HEK293 (cell line): ENCODE data around the gene PIK3C2A.

Experiments
- CTCF ChIA-PET: fragments of 350-600 bp; formaldehyde crosslinking; extraction: SDS; loops from one replicate; lab custom pipeline; 2021; ENCODE audit warnings: antibody characterized with exemption; lab: Yijun Ruan, JAX
- POLR2A ChIA-PET: fragments of 300-600 bp; formaldehyde crosslinking; extraction: SDS; loops from one replicate; lab custom pipeline; 2020; ENCODE audit warnings: antibody characterized with exemption, inconsistent platforms; lab: Yijun Ruan, JAX
- H3K27ac ChIP-seq: fragments of 200-500 bp; sonication (Bioruptor generic); 2 replicates; pipeline ENCODE4 v1.5.1; 2014; ENCODE audit warnings: low read depth, low read length, control low read depth, inconsistent platforms; ENCODE audit errors: extremely low read depth
- H3K36me3 ChIP-seq, 2 experiments: fragments of 200-500 bp in 1 of 2; sonication (Bioruptor generic) in 1 of 2; 1 replicate in 1 of 2; 2 replicates in 1 of 2; pipeline ENCODE4 v1.5.1; 2014 to 2017; ENCODE audit warnings: inconsistent platforms in 2 of 2, low read length in 2 of 2; ENCODE audit not compliant: control insufficient read depth in 2 of 2, insufficient read depth in 1 of 2
- H3K4me1 ChIP-seq: fragments of 200-500 bp; sonication (Bioruptor generic); 2 replicates; pipeline ENCODE4 v1.5.1; 2014; ENCODE audit warnings: mild to moderate bottlenecking, low read length, inconsistent platforms; ENCODE audit not compliant: control insufficient read depth, insufficient read depth
- H3K4me3 ChIP-seq: 2 replicates; pipeline ENCODE4 v1.5.1; 2011; ENCODE audit warnings: low read depth, mild to moderate bottlenecking, control low read depth, low read length, moderate library complexity
- H3K9me3 ChIP-seq: fragments of 200-500 bp; sonication (Bioruptor generic); 2 replicates; pipeline ENCODE4 v1.5.1; 2014; ENCODE audit warnings: low read depth, low read length, inconsistent platforms; ENCODE audit not compliant: control insufficient read depth, insufficient read depth
- GFI1B ChIP-seq: fragments of 450-650 bp; formaldehyde crosslinking; IDR thresholded peaks from 2 replicates; pipeline ENCODE4 v1.5.1; 2016; ENCODE audit warnings: missing biosample characterization, missing genetic modification characterization
- KLF10 ChIP-seq: fragments of 450-650 bp; IDR thresholded peaks from 2 replicates; pipeline ENCODE4 v1.5.1; 2018; ENCODE audit warnings: missing biosample characterization, mild to moderate bottlenecking, missing genetic modification characterization
- KLF16 ChIP-seq: fragments of 450-650 bp; formaldehyde crosslinking; IDR thresholded peaks from 2 replicates; pipeline ENCODE4 v1.5.1; 2017; ENCODE audit warnings: missing biosample characterization, missing genetic modification characterization
- KLF8 ChIP-seq: fragments of 450-650 bp; formaldehyde crosslinking; IDR thresholded peaks from 2 replicates; pipeline ENCODE4 v1.5.1; 2016; ENCODE audit warnings: missing biosample characterization, missing genetic modification characterization
- MYNN ChIP-seq: fragments of 450-650 bp; formaldehyde crosslinking; IDR thresholded peaks from 2 replicates; pipeline ENCODE4 v1.5.1; 2016; ENCODE audit warnings: missing biosample characterization, missing genetic modification characterization, borderline replicate concordance
- SETDB1 ChIP-seq: IDR thresholded peaks from one replicate; pipeline ENCODE4 v1.6.1; 2017; ENCODE audit warnings: mild to moderate bottlenecking, low read length, moderate library complexity, mixed read lengths; ENCODE audit not compliant: insufficient read length
- YY1 ChIP-seq: fragments of 450-650 bp; formaldehyde crosslinking; IDR thresholded peaks from 2 replicates; pipeline ENCODE4 v1.5.1; 2018; ENCODE audit warnings: missing biosample characterization, missing genetic modification characterization
- ZNF146 ChIP-seq: fragments of 450-650 bp; formaldehyde crosslinking; IDR thresholded peaks from 2 replicates; pipeline ENCODE4 v1.5.1; 2016; ENCODE audit warnings: missing biosample characterization, missing genetic modification characterization
- ZNF155 ChIP-seq: fragments of 450-650 bp; formaldehyde crosslinking; IDR thresholded peaks from 2 replicates; pipeline ENCODE4 v1.5.1; 2016; ENCODE audit warnings: missing biosample characterization, missing genetic modification characterization
- ZNF157 ChIP-seq: fragments of 450-650 bp; formaldehyde crosslinking; IDR thresholded peaks from 2 replicates; pipeline ENCODE4 v1.5.1; 2016; ENCODE audit warnings: missing biosample characterization, missing genetic modification characterization
- ZNF274 ChIP-seq, 2 experiments: fragments of 200-500 bp in 1 of 2; fragments of 450-650 bp in 1 of 2; sonication (Bioruptor generic) in 1 of 2; formaldehyde crosslinking in 1 of 2; IDR thresholded peaks; 2 replicates each; pipeline versions ENCODE4 v1.5.1 to v1.6.1; 2014 to 2016; ENCODE audit warnings: borderline replicate concordance in 1 of 2, inconsistent platforms in 1 of 2, low read length in 1 of 2, missing biosample characterization in 1 of 2, missing genetic modification characterization in 1 of 2
- ZNF37A ChIP-seq: fragments of 450-650 bp; IDR thresholded peaks from 2 replicates; pipeline ENCODE4 v1.5.1; 2018; ENCODE audit warnings: missing biosample characterization, missing genetic modification characterization
- ZNF404 ChIP-seq: fragments of 450-650 bp; formaldehyde crosslinking; IDR thresholded peaks from 2 replicates; pipeline ENCODE4 v1.5.1; 2017; ENCODE audit warnings: missing biosample characterization, missing genetic modification characterization
- ZNF473 ChIP-seq: fragments of 450-650 bp; formaldehyde crosslinking; IDR thresholded peaks from 2 replicates; pipeline ENCODE4 v1.5.1; 2017; ENCODE audit warnings: missing biosample characterization, missing genetic modification characterization
- ZNF514 ChIP-seq: fragments of 450-650 bp; formaldehyde crosslinking; IDR thresholded peaks from 2 replicates; pipeline ENCODE4 v1.5.1; 2016; ENCODE audit warnings: missing biosample characterization, missing genetic modification characterization
- ZNF580 ChIP-seq: fragments of 450-650 bp; formaldehyde crosslinking; IDR thresholded peaks from 2 replicates; pipeline ENCODE4 v1.5.1; 2016; ENCODE audit warnings: missing biosample characterization, missing genetic modification characterization
- ZNF707 ChIP-seq: fragments of 450-650 bp; formaldehyde crosslinking; IDR thresholded peaks from 2 replicates; pipeline ENCODE4 v1.5.1; 2016; ENCODE audit warnings: missing biosample characterization, missing genetic modification characterization
- ZNF747 ChIP-seq: fragments of 450-650 bp; formaldehyde crosslinking; IDR thresholded peaks from 2 replicates; pipeline ENCODE4 v1.5.1; 2016; ENCODE audit warnings: missing biosample characterization, missing genetic modification characterization
- ZSCAN4 ChIP-seq: fragments of 450-650 bp; formaldehyde crosslinking; IDR thresholded peaks from 2 replicates; pipeline ENCODE4 v1.5.1; 2017; ENCODE audit warnings: missing biosample characterization, missing genetic modification characterization
- TF ChIP-seq, protein P1 (sequence below): fragments of 450-650 bp; formaldehyde crosslinking; IDR thresholded peaks from 2 replicates; pipeline ENCODE4 v1.5.1; 2016; ENCODE audit warnings: missing biosample characterization, missing genetic modification characterization
- TF ChIP-seq, protein P2 (sequence below): fragments of 450-650 bp; formaldehyde crosslinking; IDR thresholded peaks from 2 replicates; pipeline ENCODE4 v1.5.1; 2016; ENCODE audit warnings: missing biosample characterization, missing genetic modification characterization

Gene PIK3C2A

GRCh38 chr11:17219016-17219415 lies 11.2 kb upstream of the PIK3C2A start:
- Histone ChIP-seq H3K27ac (no peak overlapping the region), H3K4me3 (no peak overlapping the region), H3K9me3 (no peaks in the 10 kb centered on the region)
- POLR2A ChIA-PET, result no interaction called here
- no peak for TF ChIP-seq ZSCAN4 (tag by site-specific recombination)
- TF ChIP-seq ZNF514 (tag by site-specific recombination), result no peak
- TF ChIP-seq MYNN (tag by site-specific recombination), result no peak
- TF ChIP-seq SETDB1, result no peak
- TF ChIP-seq, all 188 proteins: peak for 0
- CTCF ChIA-PET, result interaction anchor here (1.3 to 3.1 kb wide), 4 partner anchors 11 to 309 kb away, joined by 4 to 13 read pairs (median 8); no protein-coding TSS in a partner anchor
- Histone ChIP-seq H3K4me1 (no peaks in the 10 kb centered on the region), H3K36me3 (no peaks in the 10 kb centered on the region)

- Histone ChIP-seq H3K4me1 (no peaks in the 10 kb centered on the region), H3K4me3 (no peak overlapping the region), H3K36me3 (no peaks in the 10 kb centered on the region), H3K9me3 (no peaks in the 10 kb centered on the region), H3K27ac (no peak overlapping the region)
- CTCF ChIA-PET, result interaction anchor here (1.3 to 2.8 kb wide), 3 partner anchors 12 to 310 kb away, joined by 4 to 13 read pairs (median 4); no protein-coding TSS in a partner anchor
- TF ChIP-seq KLF8 (tag by site-specific recombination), result no peak
- TF ChIP-seq ZNF747, result no peak
- POLR2A ChIA-PET, result no interaction called here
Measured at GRCh38 chr11:17218403-17218802, 10.6 kb upstream of the PIK3C2A start.

GRCh38 chr11:17217401-17217800 lies 9.6 kb upstream of the PIK3C2A start:
- H3K9me3 ChIP-seq, result no peaks in the 10 kb centered on the region
- H3K4me3 ChIP-seq, result no peak overlapping the region
- no peak overlapping the region for H3K27ac ChIP-seq
- no peaks in the 10 kb centered on the region for H3K36me3 ChIP-seq
- ChIA-PET CTCF (interaction anchor here (0.6 to 2.8 kb wide), 3 partner anchors 13 to 288 kb away, joined by 3 to 13 read pairs (median 3); no protein-coding TSS in a partner anchor), POLR2A (interaction anchor here (1.0 kb wide), 1 partner anchor 9 kb away, joined by 5 read pairs; the partner anchor contains the start of gene PIK3C2A)
- no peak for TF ChIP-seq KLF10
- TF ChIP-seq, protein P1, sequence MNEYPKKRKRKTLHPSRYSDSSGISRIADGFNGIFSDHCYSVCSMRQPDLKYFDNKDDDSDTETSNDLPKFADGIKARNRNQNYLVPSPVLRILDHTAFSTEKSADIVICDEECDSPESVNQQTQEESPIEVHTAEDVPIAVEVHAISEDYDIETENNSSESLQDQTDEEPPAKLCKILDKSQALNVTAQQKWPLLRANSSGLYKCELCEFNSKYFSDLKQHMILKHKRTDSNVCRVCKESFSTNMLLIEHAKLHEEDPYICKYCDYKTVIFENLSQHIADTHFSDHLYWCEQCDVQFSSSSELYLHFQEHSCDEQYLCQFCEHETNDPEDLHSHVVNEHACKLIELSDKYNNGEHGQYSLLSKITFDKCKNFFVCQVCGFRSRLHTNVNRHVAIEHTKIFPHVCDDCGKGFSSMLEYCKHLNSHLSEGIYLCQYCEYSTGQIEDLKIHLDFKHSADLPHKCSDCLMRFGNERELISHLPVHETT (tag by site-specific recombination), result no peak
- no peaks in the 10 kb centered on the region for H3K4me1 ChIP-seq

- Histone ChIP-seq H3K27ac (no peak overlapping the region), H3K4me1 (peaks cover under 1% of the 10 kb centered on the region; the same call in 1 of the 2 replicates), H3K4me3 (no peak overlapping the region), H3K36me3 (no peaks in the 10 kb centered on the region), H3K9me3 (no peaks in the 10 kb centered on the region)
- POLR2A ChIA-PET, result no interaction called here
- CTCF ChIA-PET, result no interaction called here
- peak; percentile 41; the same call in 1 of the 2 replicates for TF ChIP-seq ZNF580
- peak; percentile 89 for TF ChIP-seq ZNF146 (tag by site-specific recombination)
- no peak for TF ChIP-seq ZNF155 (tag by site-specific recombination)
Measured at GRCh38 chr11:17214338-17214737, 6.6 kb upstream of the PIK3C2A start.

- Histone ChIP-seq H3K9me3 (no peaks in the 10 kb centered on the region), H3K4me3 (no peak overlapping the region), H3K4me1 (peaks cover 4% of the 10 kb centered on the region; the same call in 1 of the 2 replicates), H3K36me3 (no peaks in the 10 kb centered on the region), H3K27ac (no peak overlapping the region)
- CTCF ChIA-PET, result no interaction called here
- POLR2A ChIA-PET, result no interaction called here
- TF ChIP-seq, protein P2, sequence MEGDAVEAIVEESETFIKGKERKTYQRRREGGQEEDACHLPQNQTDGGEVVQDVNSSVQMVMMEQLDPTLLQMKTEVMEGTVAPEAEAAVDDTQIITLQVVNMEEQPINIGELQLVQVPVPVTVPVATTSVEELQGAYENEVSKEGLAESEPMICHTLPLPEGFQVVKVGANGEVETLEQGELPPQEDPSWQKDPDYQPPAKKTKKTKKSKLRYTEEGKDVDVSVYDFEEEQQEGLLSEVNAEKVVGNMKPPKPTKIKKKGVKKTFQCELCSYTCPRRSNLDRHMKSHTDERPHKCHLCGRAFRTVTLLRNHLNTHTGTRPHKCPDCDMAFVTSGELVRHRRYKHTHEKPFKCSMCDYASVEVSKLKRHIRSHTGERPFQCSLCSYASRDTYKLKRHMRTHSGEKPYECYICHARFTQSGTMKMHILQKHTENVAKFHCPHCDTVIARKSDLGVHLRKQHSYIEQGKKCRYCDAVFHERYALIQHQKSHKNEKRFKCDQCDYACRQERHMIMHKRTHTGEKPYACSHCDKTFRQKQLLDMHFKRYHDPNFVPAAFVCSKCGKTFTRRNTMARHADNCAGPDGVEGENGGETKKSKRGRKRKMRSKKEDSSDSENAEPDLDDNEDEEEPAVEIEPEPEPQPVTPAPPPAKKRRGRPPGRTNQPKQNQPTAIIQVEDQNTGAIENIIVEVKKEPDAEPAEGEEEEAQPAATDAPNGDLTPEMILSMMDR (tag by site-specific recombination), result no peak
- TF ChIP-seq ZNF473, result no peak
- TF ChIP-seq YY1 (tag by site-specific recombination), result no peak
- TF ChIP-seq ZNF707 (tag by site-specific recombination), result no peak
- no peak for TF ChIP-seq ZNF37A (tag by site-specific recombination)
- TF ChIP-seq ZNF404 (tag by site-specific recombination), result no peak
- no peak for TF ChIP-seq ZNF157 (tag by site-specific recombination)
- TF ChIP-seq GFI1B (tag by site-specific recombination), result no peak
- TF ChIP-seq KLF16 (tag by site-specific recombination), result no peak
- TF ChIP-seq ZNF274 (IDR thresholded peaks at IDR 0.05; ENCODE audit: low read length), result no peak
- no peak for TF ChIP-seq ZNF274 (tag by site-specific recombination; IDR thresholded peaks at IDR 0.05; ENCODE audit: borderline replicate concordance)
Measured at GRCh38 chr11:17211286-17211685, 3.5 kb upstream of the PIK3C2A start.
